ENCODE results near the gene EMSY. TPM values are rescaled to one million over a fixed set of nuclear protein-coding genes. Genes with fewer than 3 reads are reported as not detected.

Gene EMSY, protein sequence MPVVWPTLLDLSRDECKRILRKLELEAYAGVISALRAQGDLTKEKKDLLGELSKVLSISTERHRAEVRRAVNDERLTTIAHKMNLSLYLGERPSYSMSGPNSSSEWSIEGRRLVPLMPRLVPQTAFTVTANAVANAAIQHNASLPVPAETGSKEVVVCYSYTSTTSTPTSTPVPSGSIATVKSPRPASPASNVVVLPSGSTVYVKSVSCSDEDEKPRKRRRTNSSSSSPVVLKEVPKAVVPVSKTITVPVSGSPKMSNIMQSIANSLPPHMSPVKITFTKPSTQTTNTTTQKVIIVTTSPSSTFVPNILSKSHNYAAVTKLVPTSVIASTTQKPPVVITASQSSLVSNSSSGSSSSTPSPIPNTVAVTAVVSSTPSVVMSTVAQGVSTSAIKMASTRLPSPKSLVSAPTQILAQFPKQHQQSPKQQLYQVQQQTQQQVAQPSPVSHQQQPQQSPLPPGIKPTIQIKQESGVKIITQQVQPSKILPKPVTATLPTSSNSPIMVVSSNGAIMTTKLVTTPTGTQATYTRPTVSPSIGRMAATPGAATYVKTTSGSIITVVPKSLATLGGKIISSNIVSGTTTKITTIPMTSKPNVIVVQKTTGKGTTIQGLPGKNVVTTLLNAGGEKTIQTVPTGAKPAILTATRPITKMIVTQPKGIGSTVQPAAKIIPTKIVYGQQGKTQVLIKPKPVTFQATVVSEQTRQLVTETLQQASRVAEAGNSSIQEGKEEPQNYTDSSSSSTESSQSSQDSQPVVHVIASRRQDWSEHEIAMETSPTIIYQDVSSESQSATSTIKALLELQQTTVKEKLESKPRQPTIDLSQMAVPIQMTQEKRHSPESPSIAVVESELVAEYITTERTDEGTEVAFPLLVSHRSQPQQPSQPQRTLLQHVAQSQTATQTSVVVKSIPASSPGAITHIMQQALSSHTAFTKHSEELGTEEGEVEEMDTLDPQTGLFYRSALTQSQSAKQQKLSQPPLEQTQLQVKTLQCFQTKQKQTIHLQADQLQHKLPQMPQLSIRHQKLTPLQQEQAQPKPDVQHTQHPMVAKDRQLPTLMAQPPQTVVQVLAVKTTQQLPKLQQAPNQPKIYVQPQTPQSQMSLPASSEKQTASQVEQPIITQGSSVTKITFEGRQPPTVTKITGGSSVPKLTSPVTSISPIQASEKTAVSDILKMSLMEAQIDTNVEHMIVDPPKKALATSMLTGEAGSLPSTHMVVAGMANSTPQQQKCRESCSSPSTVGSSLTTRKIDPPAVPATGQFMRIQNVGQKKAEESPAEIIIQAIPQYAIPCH (N-terminal part only)
- polyA plus RNA-seq (2013, experiment 1 of 2): 14.8 TPM
- polyA plus RNA-seq (2013, experiment 2 of 2): 15.4 TPM

DNA sequence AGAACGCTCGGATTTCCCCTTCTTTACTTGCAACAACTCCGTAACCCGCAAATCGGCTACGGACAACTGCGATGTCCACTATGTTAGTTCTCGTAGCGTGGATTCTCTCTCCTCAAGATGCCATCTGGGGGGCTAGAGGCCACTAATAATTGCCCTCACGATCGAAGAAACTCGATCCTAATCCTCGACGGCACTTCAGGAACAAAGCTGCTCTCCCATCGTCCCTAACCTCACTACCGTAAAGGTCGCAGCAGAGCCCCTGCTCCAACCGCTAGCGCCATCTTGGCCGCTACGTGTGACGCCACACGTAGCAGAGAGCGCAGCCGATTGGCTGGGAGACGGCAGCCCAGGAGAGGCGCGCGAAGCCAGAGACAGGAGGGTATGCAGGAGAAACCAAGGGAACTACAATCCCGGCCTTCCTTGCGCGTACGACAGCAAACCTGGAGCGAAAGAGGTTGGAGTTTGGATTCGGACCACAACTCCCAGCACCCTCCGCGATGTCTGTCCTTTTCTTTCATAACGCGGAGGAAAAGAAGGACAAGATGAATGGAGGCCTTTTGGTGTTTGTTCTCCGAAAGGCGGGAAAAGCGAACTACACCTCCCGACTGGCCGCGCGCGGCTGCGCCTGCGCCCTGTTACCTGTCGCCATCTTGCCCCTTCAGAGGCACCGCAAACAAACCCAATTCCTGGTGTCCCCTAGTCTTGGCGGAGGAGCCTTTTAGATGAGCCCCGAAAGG, at the start of gene EMSY:
Gene EMSY (plus strand): TSS at position 635 of the 737 bp plus-strand sequence. CDS start 1,921 bp downstream, outside the sequence.
- Histone ChIP-seq H3K36me3 (ENCODE audit: control insufficient read depth in 1 of 2, insufficient read depth in 2 of 2, low read depth in 1 of 2, low read length in 2 of 2) (peaks cover 0 to 27% of the 10 kb centered on the region in 2 experiments), H3K79me1 (replicated peaks; ENCODE audit: low read length, poor library complexity, severe bottlenecking) (peaks cover 12% of the 10 kb centered on the region), H4K91ac (ENCODE audit: low read length) (peak within 1 kb of the TSS; percentile 9), H3K4me2 (ENCODE audit: low read length, poor library complexity, severe bottlenecking) (peak within 1 kb of the TSS; percentile 95), H3K14ac (ENCODE audit: low read length in 2 of 2) (peak within 1 kb of the TSS in 1 of 2 experiments; percentile 75), H2BK5ac (ENCODE audit: low read depth, low read length, poor library complexity, severe bottlenecking) (peak within 1 kb of the TSS; percentile 3), H3K23ac (ENCODE audit: low read length in 2 of 2) (peak within 1 kb of the TSS in 1 of 2 experiments; percentile 72), H4K8ac (ENCODE audit: low read length) (peak within 1 kb of the TSS; percentile 86), H3K27ac (ENCODE audit: low read length, poor library complexity, severe bottlenecking) (peak within 1 kb of the TSS; percentile 96), H3K4me3 (ENCODE audit: insufficient read depth in 1 of 2, low read depth in 1 of 2, low read length in 2 of 2) (peak within 1 kb of the TSS; percentile 90 to 92), H2AK5ac (ENCODE audit: low read length, severe bottlenecking) (peak within 1 kb of the TSS; percentile 31), H2AFZ (ENCODE audit: low read depth, low read length) (peak within 1 kb of the TSS; percentile 81), H3K27me3 (ENCODE audit: control insufficient read depth in 1 of 2, insufficient read depth in 1 of 2, low read length in 2 of 2) (no peaks in the 10 kb centered on the region), H3K4ac (ENCODE audit: low read depth in 1 of 2, low read length in 2 of 2) (peak within 1 kb of the TSS; percentile 46 to 99), H3K9me3 (ENCODE audit: control insufficient read depth, low read length) (no peaks in the 10 kb centered on the region), H2BK15ac (ENCODE audit: low read depth, poor library complexity, severe bottlenecking) (peak within 1 kb of the TSS; percentile 87), H3K4me1 (ENCODE audit: control insufficient read depth, insufficient read depth, low read depth, low read length) (no peaks in the 10 kb centered on the region), H3K9ac (ENCODE audit: low read length) (peak within 1 kb of the TSS; percentile 97), H2BK12ac (ENCODE audit: low read length in 2 of 2) (peak within 1 kb of the TSS in 1 of 2 experiments; percentile 77), H2BK120ac (ENCODE audit: low read depth, low read length) (peak within 1 kb of the TSS; percentile 51), H3K18ac (ENCODE audit: low read depth in 1 of 2, low read length in 2 of 2) (peak within 1 kb of the TSS; percentile 73 to 92)
- peak; percentile 100 for DNase-seq
- under 1% methylated on average over 53 of the region's 53 CpGs for WGBS

DNA sequence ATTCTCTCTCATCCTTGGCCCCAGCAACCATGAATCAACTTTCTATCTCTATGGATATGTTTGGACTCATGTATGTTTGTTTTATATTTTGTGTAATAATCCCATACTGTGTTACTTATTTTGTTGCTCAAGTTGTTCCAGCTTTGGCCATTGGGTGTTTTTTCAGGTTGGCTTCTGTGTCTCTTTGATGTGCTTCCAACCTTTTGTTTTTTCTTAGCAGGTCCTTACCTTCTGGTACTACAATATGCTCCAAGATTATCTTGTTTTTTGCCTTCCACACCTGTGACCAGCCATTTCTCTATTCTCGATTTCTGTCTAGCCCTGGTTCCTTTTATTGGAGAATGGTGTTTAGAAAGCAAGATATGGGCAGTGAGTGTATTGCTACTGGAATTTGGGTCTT, 49.5 kb upstream of the EMSY start:
- Histone ChIP-seq H2BK5ac (ENCODE audit: low read depth, low read length, poor library complexity, severe bottlenecking) (no peak overlapping the region), H3K18ac (ENCODE audit: low read depth in 1 of 2, low read length in 2 of 2) (no peak overlapping the region), H3K36me3 (ENCODE audit: control insufficient read depth in 1 of 2, insufficient read depth in 2 of 2, low read depth in 1 of 2, low read length in 2 of 2) (no peaks in the 10 kb centered on the region), H2BK12ac (ENCODE audit: low read length in 2 of 2) (no peak overlapping the region), H4K91ac (ENCODE audit: low read length) (no peak overlapping the region), H3K4me1 (ENCODE audit: control insufficient read depth, insufficient read depth, low read depth, low read length) (no peaks in the 10 kb centered on the region), H2BK120ac (ENCODE audit: low read depth, low read length) (no peak overlapping the region), H3K4me2 (ENCODE audit: low read length, poor library complexity, severe bottlenecking) (no peak overlapping the region), H3K9ac (ENCODE audit: low read length) (no peak overlapping the region), H3K27me3 (ENCODE audit: control insufficient read depth in 1 of 2, insufficient read depth in 1 of 2, low read length in 2 of 2) (no peaks in the 10 kb centered on the region), H3K79me1 (replicated peaks; ENCODE audit: low read length, poor library complexity, severe bottlenecking) (no peaks in the 10 kb centered on the region), H3K4me3 (ENCODE audit: insufficient read depth in 1 of 2, low read depth in 1 of 2, low read length in 2 of 2) (no peak overlapping the region), H2AK5ac (ENCODE audit: low read length, severe bottlenecking) (no peak overlapping the region), H2AFZ (ENCODE audit: low read depth, low read length) (no peak overlapping the region), H3K23ac (ENCODE audit: low read length in 2 of 2) (no peak overlapping the region), H2BK15ac (ENCODE audit: low read depth, poor library complexity, severe bottlenecking) (no peak overlapping the region), H3K9me3 (ENCODE audit: control insufficient read depth, low read length) (no peaks in the 10 kb centered on the region), H3K4ac (ENCODE audit: low read depth in 1 of 2, low read length in 2 of 2) (no peak overlapping the region), H4K8ac (ENCODE audit: low read length) (no peak overlapping the region), H3K27ac (ENCODE audit: low read length, poor library complexity, severe bottlenecking) (no peak overlapping the region), H3K14ac (ENCODE audit: low read length in 2 of 2) (no peak overlapping the region)
- DNase-seq: no peak
- no CpG with 5 or more reads among the region's 1 CpG for WGBS

DNA sequence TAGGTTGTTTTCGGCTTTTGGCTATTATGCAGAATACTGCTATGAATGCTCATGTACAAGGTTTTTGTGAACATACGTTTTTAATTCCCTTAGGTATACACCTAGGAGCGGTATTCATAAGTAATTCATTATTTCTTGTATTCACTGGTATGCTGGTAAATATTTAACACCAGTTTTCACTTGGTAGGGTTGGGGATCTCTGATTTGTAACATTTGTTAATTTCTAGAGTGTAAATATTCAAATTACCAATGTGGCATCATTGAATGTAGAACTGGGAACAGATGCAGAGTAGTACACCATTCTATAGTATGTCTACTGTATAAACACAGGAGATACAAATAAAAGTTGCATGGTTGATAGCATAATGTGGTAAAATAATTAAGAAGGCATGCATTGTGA, 47.4 kb upstream of the EMSY start:
- H3K18ac ChIP-seq (ENCODE audit: low read depth in 1 of 2, low read length in 2 of 2): no peak overlapping the region
- H3K27ac ChIP-seq (ENCODE audit: low read length, poor library complexity, severe bottlenecking): no peak overlapping the region
- no peak overlapping the region for H3K4me2 ChIP-seq (ENCODE audit: low read length, poor library complexity, severe bottlenecking)
- H3K4ac ChIP-seq (ENCODE audit: low read depth in 1 of 2, low read length in 2 of 2): no peak overlapping the region
- no peak overlapping the region for H2AK5ac ChIP-seq (ENCODE audit: low read length, severe bottlenecking)
- H2BK15ac ChIP-seq (ENCODE audit: low read depth, poor library complexity, severe bottlenecking): no peak overlapping the region
- no peaks in the 10 kb centered on the region for H3K4me1 ChIP-seq (ENCODE audit: control insufficient read depth, insufficient read depth, low read depth, low read length)
- no peak overlapping the region for H2BK5ac ChIP-seq (ENCODE audit: low read depth, low read length, poor library complexity, severe bottlenecking)
- H3K4me3 ChIP-seq (ENCODE audit: insufficient read depth in 1 of 2, low read depth in 1 of 2, low read length in 2 of 2): no peak overlapping the region
- no peaks in the 10 kb centered on the region for H3K36me3 ChIP-seq (ENCODE audit: control insufficient read depth in 1 of 2, insufficient read depth in 2 of 2, low read depth in 1 of 2, low read length in 2 of 2)
- no peaks in the 10 kb centered on the region for H3K79me1 ChIP-seq (replicated peaks; ENCODE audit: low read length, poor library complexity, severe bottlenecking)
- no peaks in the 10 kb centered on the region for H3K9me3 ChIP-seq (ENCODE audit: control insufficient read depth, low read length)
- no peak overlapping the region for H4K91ac ChIP-seq (ENCODE audit: low read length)
- no peak overlapping the region for H3K14ac ChIP-seq (ENCODE audit: low read length in 2 of 2)
- no peak for DNase-seq
- no peak overlapping the region for H2BK12ac ChIP-seq (ENCODE audit: low read length in 2 of 2)
- H3K27me3 ChIP-seq (ENCODE audit: control insufficient read depth in 1 of 2, insufficient read depth in 1 of 2, low read length in 2 of 2): no peaks in the 10 kb centered on the region
- WGBS: no CpG with 5 or more reads among the region's 3 CpGs
- no peak overlapping the region for H3K9ac ChIP-seq (ENCODE audit: low read length)
- no peak overlapping the region for H3K23ac ChIP-seq (ENCODE audit: low read length in 2 of 2)
- H2AFZ ChIP-seq (ENCODE audit: low read depth, low read length): no peak overlapping the region
- no peak overlapping the region for H4K8ac ChIP-seq (ENCODE audit: low read length)
- no peak overlapping the region for H2BK120ac ChIP-seq (ENCODE audit: low read depth, low read length)
